Left lung (tissue), 10 donors: ENCODE results near the gene WHRN. TPM values are rescaled to one million over a fixed set of nuclear protein-coding genes. Genes with fewer than 3 reads are reported as not detected.
A peak's percentile ranks its signal among the peaks of the same experiment; 100 is the strongest.

Experiments
- ATAC-seq: fragments of 200-7000 bp; cut with Tn5 transposase; one replicate; pipeline ENCODE4 v1.9.1; 2020; ENCODE audit warnings: moderate library complexity
- DNase-seq, 4 donors: peaks; one replicate each; pipeline ENCODE4 v3.0.0-alpha.2; 2013 to 2020
- H3K27ac ChIP-seq, 2 donors: fragments of 200-600 bp; sonication (generic) in 1 of 2; one replicate each; pipeline versions ENCODE4 v1.5.0 to v1.8.0; 2020 to 2021
- H3K27me3 ChIP-seq, 2 donors: fragments of 200-600 bp; sonication (generic) in 1 of 2; one replicate each; pipeline versions ENCODE4 v1.5.0 to v1.8.0; 2020 to 2021
- H3K36me3 ChIP-seq, 2 donors: fragments of 200-600 bp; sonication (generic) in 1 of 2; one replicate each; pipeline versions ENCODE4 v1.5.0 to v1.8.0; 2020 to 2021
- H3K4me1 ChIP-seq, 2 donors: fragments of 200-600 bp; one replicate each; pipeline ENCODE4 v1.8.0; 2021
- H3K4me3 ChIP-seq, 2 donors: fragments of 200-600 bp; sonication (generic) in 1 of 2; one replicate each; pipeline versions ENCODE4 v1.5.0 to v1.8.0; 2020 to 2021; ENCODE audit warnings: mild to moderate bottlenecking in 1 of 2
- H3K9me3 ChIP-seq, 2 donors: fragments of 200-600 bp; sonication (generic) in 1 of 2; one replicate each; pipeline versions ENCODE4 v1.5.0 to v1.8.0; 2020 to 2021
- intact Hi-C, 2 donors: fragments of 100-400 bp; cut with DNase I; formaldehyde crosslinking; loops; one replicate each; pipeline versions ENCODE4 v1.11.2 to v1.14.2; 2022
- polyA plus RNA-seq, 6 donors: library from polyadenylated mRNA; unstranded; fragments of 120-200 nt; gene quantifications; one replicate each; pipeline ENCODE4 v1.2.1, GENCODE V29; 2013; ENCODE audit not compliant: insufficient read length in 6 of 6
- total RNA-seq, 2 donors: library from RNA; stranded (reverse); fragmentation: NEBNext Ultra II Directional; extraction: Animal tissue kit (Norgen Biotek cat#: 25700); gene quantifications; one replicate each; pipeline ENCODE4 v1.2.1, GENCODE V29; 2021
- TF ChIP-seq, protein P1 (sequence below), 2 donors: fragments of 200-600 bp; sonication (generic) in 1 of 2; IDR thresholded peaks; one replicate each; pipeline versions ENCODE4 v1.5.0 to v1.8.0; 2021; ENCODE audit warnings: antibody characterized with exemption in 2 of 2
- donor health status: DM: no; HTN: yes; CAD: no.
- donor health status: DM: no; HTN: no; CAD: no.

WHRN gene
- total and polyA plus RNA-seq, 8 donors, result 5.1 to 17.3 (median 10.7) TPM

DNA sequence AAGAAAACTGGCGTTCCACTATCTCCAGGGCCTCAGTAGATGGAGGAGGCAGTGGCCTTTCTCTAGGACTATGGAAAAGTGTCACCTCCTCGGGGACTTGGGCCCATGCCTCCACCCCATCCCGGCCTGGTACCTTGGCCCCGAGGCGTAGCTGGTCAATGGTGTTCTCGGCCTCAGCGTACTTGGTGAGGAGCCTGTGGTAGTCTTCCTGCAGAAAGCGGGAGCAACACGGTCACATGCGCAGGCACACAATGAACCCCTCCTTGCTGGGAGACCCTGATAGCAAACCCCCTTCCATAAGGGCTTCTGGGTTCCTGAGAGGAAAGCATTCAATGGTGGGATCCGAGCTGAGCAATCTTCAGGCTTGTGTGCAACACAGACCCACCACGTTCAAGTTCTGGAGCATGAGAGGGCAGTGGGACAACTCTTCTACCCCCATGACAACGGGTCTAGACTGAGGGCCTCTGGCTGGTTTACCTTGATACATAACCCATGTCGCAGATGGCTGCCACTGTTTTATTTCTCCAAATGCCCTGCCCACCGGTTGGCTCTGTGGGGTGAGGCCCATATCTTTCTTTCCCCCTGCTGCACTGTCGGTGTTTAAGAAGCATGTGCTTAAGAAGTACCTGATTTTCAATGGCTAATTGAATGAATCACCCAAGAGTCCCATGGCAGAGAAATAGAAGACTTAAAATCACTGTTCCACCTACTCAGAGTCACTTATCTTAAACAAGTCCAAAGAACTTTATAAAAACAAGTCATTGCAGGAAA, 131.1 kb downstream of the WHRN start:
- Histone ChIP-seq H3K4me3 (no peak overlapping the region), H3K4me1 (peaks cover 7 to 93% of the 10 kb centered on the region in 2 donors), H3K27me3 (no peaks in the 10 kb centered on the region), H3K9me3 (no peaks in the 10 kb centered on the region), H3K36me3 (peaks cover 0 to 60% of the 10 kb centered on the region in 2 donors), H3K27ac (peak overlapping the region in 1 of 2 donors; percentile 93)
- TF ChIP-seq, protein P1, sequence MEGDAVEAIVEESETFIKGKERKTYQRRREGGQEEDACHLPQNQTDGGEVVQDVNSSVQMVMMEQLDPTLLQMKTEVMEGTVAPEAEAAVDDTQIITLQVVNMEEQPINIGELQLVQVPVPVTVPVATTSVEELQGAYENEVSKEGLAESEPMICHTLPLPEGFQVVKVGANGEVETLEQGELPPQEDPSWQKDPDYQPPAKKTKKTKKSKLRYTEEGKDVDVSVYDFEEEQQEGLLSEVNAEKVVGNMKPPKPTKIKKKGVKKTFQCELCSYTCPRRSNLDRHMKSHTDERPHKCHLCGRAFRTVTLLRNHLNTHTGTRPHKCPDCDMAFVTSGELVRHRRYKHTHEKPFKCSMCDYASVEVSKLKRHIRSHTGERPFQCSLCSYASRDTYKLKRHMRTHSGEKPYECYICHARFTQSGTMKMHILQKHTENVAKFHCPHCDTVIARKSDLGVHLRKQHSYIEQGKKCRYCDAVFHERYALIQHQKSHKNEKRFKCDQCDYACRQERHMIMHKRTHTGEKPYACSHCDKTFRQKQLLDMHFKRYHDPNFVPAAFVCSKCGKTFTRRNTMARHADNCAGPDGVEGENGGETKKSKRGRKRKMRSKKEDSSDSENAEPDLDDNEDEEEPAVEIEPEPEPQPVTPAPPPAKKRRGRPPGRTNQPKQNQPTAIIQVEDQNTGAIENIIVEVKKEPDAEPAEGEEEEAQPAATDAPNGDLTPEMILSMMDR (IDR thresholded peaks at IDR 0.05), result no peak
- DNase-seq (peak in 1 of 4 donors; percentile 25), ATAC-seq (no peak)
- intact Hi-C loops, result no loop called here

- Histone ChIP-seq H3K27me3 (no peaks in the 10 kb centered on the region), H3K27ac (peak overlapping the region; percentile 41 to 93), H3K4me3 (peak overlapping the region in 1 of 2 donors; percentile 16), H3K36me3 (peaks cover 0 to 56% of the 10 kb centered on the region in 2 donors), H3K4me1 (peaks cover 7 to 92% of the 10 kb centered on the region in 2 donors), H3K9me3 (no peaks in the 10 kb centered on the region)
- TF ChIP-seq, protein P1 (IDR thresholded peaks at IDR 0.05), result no peak
- ATAC-seq, result peak; percentile 73
- peak in 2 of 4 donors; percentile 87 to 93 for DNase-seq
- intact Hi-C loops, result no loop called here
Observed at GRCh38 chr9:114372921-114373448, 132.3 kb downstream of the WHRN start.

DNA sequence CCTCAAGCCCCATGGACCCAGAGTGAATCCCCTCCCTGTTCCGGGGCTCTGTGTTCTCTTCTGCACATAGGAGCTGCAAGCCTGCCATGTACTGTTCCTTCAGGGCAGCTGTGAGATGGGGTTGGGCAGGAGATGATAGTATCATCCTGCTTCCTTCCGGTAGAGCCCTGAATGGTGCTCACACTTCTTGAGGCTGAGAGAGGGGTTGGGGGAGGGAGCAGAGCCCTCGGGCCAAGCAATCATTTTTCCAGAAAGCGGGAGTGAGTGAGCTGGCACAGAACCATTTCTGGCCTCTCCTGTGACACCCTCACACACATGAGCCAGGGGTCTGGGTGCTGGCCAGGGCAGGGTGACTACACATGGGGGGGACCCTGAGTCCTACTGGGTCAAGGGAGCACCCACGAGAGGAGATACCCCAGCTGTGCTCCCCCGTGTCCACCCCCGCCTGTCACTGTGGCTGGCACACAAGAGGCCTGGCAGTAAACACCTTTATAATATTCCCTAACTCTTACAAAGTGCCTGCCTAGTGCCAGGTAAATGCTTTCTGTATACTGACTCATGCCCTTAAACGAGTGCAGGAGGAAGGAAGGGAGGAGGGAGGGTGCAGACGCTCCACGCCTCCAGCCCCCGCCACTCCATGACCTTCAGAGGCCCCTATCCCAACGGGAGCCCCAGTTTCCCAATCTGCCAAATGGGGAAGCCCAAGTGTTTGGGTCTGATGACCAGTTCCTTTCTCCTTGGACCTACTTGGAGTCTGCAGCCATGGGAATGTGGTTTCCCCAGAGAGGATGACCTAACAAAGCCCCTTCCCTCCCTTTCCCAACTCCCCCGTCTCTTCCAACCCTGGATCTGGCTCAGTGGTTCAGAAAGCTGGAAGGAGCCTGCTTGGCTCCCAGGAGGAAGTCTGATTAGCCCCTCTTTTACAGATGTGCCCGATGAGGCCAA, 133.0 kb downstream of the WHRN start:
- intact Hi-C loops, result no loop called here
- ATAC-seq, result peak; percentile 76
- Histone ChIP-seq H3K9me3 (no peaks in the 10 kb centered on the region), H3K36me3 (peaks cover 0 to 56% of the 10 kb centered on the region in 2 donors), H3K27ac (peak overlapping the region; percentile 41 to 93), H3K4me1 (peaks cover 10 to 93% of the 10 kb centered on the region in 2 donors), H3K27me3 (no peaks in the 10 kb centered on the region), H3K4me3 (peak overlapping the region in 1 of 2 donors; percentile 16)
- TF ChIP-seq, protein P1 (IDR thresholded peaks at IDR 0.05), result no peak
- peak in 2 of 4 donors; percentile 75 to 84 for DNase-seq

DNA sequence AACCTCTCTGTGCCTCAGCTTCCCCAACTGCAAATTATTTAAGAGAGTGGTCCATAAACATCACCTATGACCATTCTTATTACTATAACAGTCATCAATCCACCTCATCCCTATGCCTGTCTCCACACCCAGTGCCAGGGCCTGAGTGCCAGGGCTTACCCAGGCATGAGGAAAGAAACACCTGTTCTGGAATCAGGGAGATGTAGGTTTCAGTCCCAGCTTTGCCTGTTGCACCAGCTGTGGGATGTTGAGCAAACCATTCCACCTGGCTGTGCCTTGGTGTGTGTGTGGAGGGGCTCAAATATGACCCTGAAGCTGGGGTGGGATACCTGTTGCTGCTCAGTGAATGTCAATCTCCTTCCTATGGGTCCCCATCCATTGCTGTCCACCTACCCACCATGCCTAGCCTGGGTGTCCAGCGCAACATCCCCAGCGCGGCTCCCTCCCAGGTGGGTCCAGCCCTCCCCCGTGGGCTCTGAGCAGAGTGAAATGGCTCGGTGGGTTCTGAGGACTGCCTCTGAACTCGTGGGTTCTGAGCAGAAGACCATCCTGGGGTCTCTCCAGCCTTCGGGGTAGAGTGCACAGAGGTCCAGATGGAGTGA, 133.8 kb downstream of the WHRN start:
- ATAC-seq (no peak), DNase-seq (no peak)
- no peaks in the 10 kb centered on the region for H3K27me3 ChIP-seq
- peaks cover 17 to 95% of the 10 kb centered on the region in 2 donors for H3K4me1 ChIP-seq
- peak overlapping the region; percentile 41 to 93 for H3K27ac ChIP-seq
- no peaks in the 10 kb centered on the region for H3K9me3 ChIP-seq
- TF ChIP-seq, protein P1 (IDR thresholded peaks at IDR 0.05), result no peak
- H3K36me3 ChIP-seq, result peaks cover 0 to 51% of the 10 kb centered on the region in 2 donors
- H3K4me3 ChIP-seq, result peak overlapping the region in 1 of 2 donors; percentile 16
- intact Hi-C loops, result no loop called here
